DOHH2 (cell line): ENCODE measurements around the gene FOXO6.

ENCODE experiments used
- H3F3A ChIP-seq: fragments of 200-600 bp; sonication (generic), shearing (Covaris generic); 2 replicates; pipeline ENCODE4 v1.6.0; 2016; ENCODE audit warnings: antibody characterized with exemption, mild to moderate bottlenecking; ENCODE audit not compliant: control insufficient read depth, insufficient read depth
- H3K27ac ChIP-seq: fragments of 200-600 bp; sonication (generic); 2 replicates; pipeline ENCODE4 v1.5.1; 2014; ENCODE audit warnings: low read depth, mild to moderate bottlenecking, low read length, moderate library complexity
- H3K27me3 ChIP-seq: fragments of 200-600 bp; sonication (generic); 2 replicates; pipeline ENCODE4 v1.6.1; 2014; ENCODE audit warnings: mild to moderate bottlenecking, low read length, mixed read lengths; ENCODE audit not compliant: control insufficient read depth
- H3K36me3 ChIP-seq: fragments of 200-600 bp; sonication (generic); 2 replicates; pipeline ENCODE4 v1.6.1; 2014; ENCODE audit warnings: mild to moderate bottlenecking, low read length, moderate library complexity, mixed read lengths; ENCODE audit not compliant: control insufficient read depth
- H3K4me1 ChIP-seq: fragments of 200-600 bp; sonication (generic); 2 replicates; pipeline ENCODE4 v1.6.1; 2014; ENCODE audit warnings: mild to moderate bottlenecking, low read length, mixed read lengths; ENCODE audit not compliant: control insufficient read depth
- H3K4me2 ChIP-seq: fragments of 200-600 bp; sonication (generic); 2 replicates; pipeline ENCODE4 v1.6.0; 2014; ENCODE audit warnings: mild to moderate bottlenecking, low read length, moderate library complexity
- H3K4me3 ChIP-seq: fragments of 200-600 bp; sonication (generic); 2 replicates; pipeline ENCODE4 v1.5.1; 2014; ENCODE audit warnings: mild to moderate bottlenecking, low read length, mixed read lengths
- H3K79me2 ChIP-seq: fragments of 200-600 bp; sonication (generic); 2 replicates; pipeline ENCODE4 v1.6.1; 2014; ENCODE audit warnings: mild to moderate bottlenecking, low read length, mixed read lengths; ENCODE audit not compliant: control insufficient read depth
- H3K9me2 ChIP-seq: fragments of 200-600 bp; sonication (generic); replicated peaks from 2 replicates; pipeline ENCODE4 v1.6.1; 2014; ENCODE audit warnings: mild to moderate bottlenecking, low read length, mixed read lengths; ENCODE audit not compliant: control insufficient read depth
- H3K9me3 ChIP-seq: fragments of 200-600 bp; sonication (generic); 2 replicates; pipeline ENCODE4 v1.6.1; 2014; ENCODE audit warnings: antibody characterized with exemption, low read length, mixed read lengths; ENCODE audit not compliant: control insufficient read depth, insufficient read depth
- H4K20me1 ChIP-seq: fragments of 200-600 bp; sonication (generic); 2 replicates; pipeline ENCODE4 v1.6.0; 2014; ENCODE audit warnings: low read depth, mild to moderate bottlenecking, antibody characterized with exemption, low read length, moderate library complexity; ENCODE audit not compliant: control insufficient read depth, insufficient read depth
- CTCF ChIP-seq: fragments of 200-600 bp; sonication (generic); IDR thresholded peaks from one replicate; pipeline ENCODE4 v1.5.1; 2014; ENCODE audit warnings: antibody characterized with exemption, mild to moderate bottlenecking, low read depth, low read length; ENCODE audit not compliant: poor library complexity, severe bottlenecking
- EZH2phosphoT487 ChIP-seq: fragments of 200-600 bp; sonication (generic); IDR thresholded peaks from 2 replicates; pipeline ENCODE4 v1.6.1; 2017; ENCODE audit warnings: borderline replicate concordance, mild to moderate bottlenecking, antibody characterized with exemption, low read length, moderate library complexity, mixed read lengths

Gene FOXO6

DNA sequence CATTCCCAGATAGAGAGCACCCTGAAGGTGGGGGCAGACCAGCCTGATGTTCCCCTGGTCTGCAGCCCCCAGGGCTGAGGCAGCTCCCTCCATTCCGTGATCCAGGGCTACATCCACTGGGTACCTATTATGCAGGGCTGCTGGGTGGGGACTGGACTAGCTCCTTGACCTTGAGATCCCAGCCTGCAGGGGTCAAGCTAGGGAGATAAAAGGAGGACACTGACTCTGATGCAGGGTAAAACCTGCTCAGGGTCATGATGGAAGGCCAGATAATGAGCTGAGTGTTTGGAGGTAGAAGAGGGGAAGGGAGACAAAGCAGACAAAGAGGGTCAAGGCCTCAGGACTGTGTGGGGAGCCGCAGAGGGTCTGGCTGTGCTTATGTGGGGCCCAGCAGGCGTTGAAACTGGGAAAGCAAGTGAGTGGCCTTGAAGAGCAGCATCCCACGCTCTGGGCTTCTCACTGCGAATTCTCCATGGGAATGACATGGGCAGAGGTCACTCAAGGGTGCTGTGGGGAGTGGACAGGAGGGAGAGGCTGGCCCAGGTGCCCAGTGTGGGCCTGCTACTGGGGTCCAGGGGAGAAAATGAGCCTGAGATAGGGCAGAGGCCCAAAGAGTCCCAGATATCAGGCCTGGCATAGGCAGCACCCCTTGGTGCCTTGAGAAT, 9.7 kb downstream of the FOXO6 start:
- Histone ChIP-seq H3K27me3 (no peaks in the 10 kb centered on the region), H3K4me3 (no peak overlapping the region), H3K79me2 (no peaks in the 10 kb centered on the region), H3K9me3 (no peaks in the 10 kb centered on the region), H3K4me1 (peaks cover 34% of the 10 kb centered on the region), H3K9me2 (no peaks in the 10 kb centered on the region), H3F3A (0 out of 2 replicates have a peak, but pooled peaks cover 2% of the 10 kb centered on the region), H3K27ac (no peak overlapping the region), H3K4me2 (no peak overlapping the region), H4K20me1 (no peaks in the 10 kb centered on the region), H3K36me3 (no peaks in the 10 kb centered on the region)
- TF ChIP-seq CTCF (no peak), EZH2phosphoT487 (no peak)

GRCh38 chr1:41371630-41372599, 10.7 kb downstream of the FOXO6 start:
- no peaks in the 10 kb centered on the region for H4K20me1 ChIP-seq
- no peaks in the 10 kb centered on the region for H3K27me3 ChIP-seq
- no peak for TF ChIP-seq CTCF
- TF ChIP-seq EZH2phosphoT487, result no peak
- no peaks in the 10 kb centered on the region for H3K9me3 ChIP-seq
- no peak overlapping the region for H3K4me2 ChIP-seq
- H3K4me1 ChIP-seq, result peaks cover 26% of the 10 kb centered on the region
- H3K79me2 ChIP-seq, result no peaks in the 10 kb centered on the region
- H3K36me3 ChIP-seq, result no peaks in the 10 kb centered on the region
- 0 out of 2 replicates have a peak, but pooled peaks cover 2% of the 10 kb centered on the region for H3F3A ChIP-seq
- no peak overlapping the region for H3K27ac ChIP-seq
- H3K9me2 ChIP-seq, result no peaks in the 10 kb centered on the region
- no peak overlapping the region for H3K4me3 ChIP-seq

DNA sequence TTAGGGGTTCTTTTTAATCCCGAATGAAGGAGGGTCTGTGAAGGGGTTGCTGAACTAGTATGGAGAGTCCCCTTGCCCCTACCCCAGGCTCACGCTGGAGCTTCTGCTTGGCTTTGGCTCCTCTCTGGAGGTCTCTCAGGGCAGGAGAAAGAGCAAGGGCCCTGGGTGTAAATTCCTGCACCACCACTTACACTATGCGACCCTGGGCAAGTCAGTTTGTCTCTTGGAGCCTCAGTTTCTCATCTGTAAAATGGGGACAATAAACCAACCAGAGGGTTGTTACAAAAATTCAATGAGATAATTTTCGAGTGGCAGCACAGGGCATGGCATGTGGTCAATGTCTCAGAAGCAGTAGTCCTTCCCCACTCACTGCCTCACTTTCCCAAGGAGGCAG, 11.4 kb downstream of the FOXO6 start:
- H4K20me1 ChIP-seq, result no peaks in the 10 kb centered on the region
- H3K36me3 ChIP-seq, result no peaks in the 10 kb centered on the region
- no peaks in the 10 kb centered on the region for H3K9me3 ChIP-seq
- H3K9me2 ChIP-seq, result no peaks in the 10 kb centered on the region
- H3K79me2 ChIP-seq, result no peaks in the 10 kb centered on the region
- no peak overlapping the region for H3K27ac ChIP-seq
- no peaks in the 10 kb centered on the region for H3K27me3 ChIP-seq
- 0 out of 2 replicates have a peak, but pooled peaks cover 2% of the 10 kb centered on the region for H3F3A ChIP-seq
- H3K4me2 ChIP-seq, result no peak overlapping the region
- TF ChIP-seq EZH2phosphoT487 (no peak), CTCF (no peak)
- H3K4me1 ChIP-seq, result peaks cover 22% of the 10 kb centered on the region
- H3K4me3 ChIP-seq, result no peak overlapping the region
